T-cell (primary cell): Measurements from ENCODE around the gene ITGAE. TPM values are rescaled to one million over a fixed set of nuclear protein-coding genes. Genes with fewer than 3 reads are reported as not detected.

ENCODE experiments used
- ATAC-seq, 4 experiments: fragments of 200-7000 bp in 3 of 4; fragments of 150-1000 bp in 1 of 4; cut with Tn5 transposase; replicated peaks in 1 of 4; 1 replicate in 3 of 4; 2 replicates in 1 of 4; pipeline ENCODE4 v1.10.0; 2021; ENCODE audit warnings: moderate library complexity in 3 of 4, mild to moderate bottlenecking in 2 of 4, moderate number of reproducible peaks in 1 of 4
- CTCF ChIA-PET, 2 donors: fragments of 300-600 bp; sonication (Branson Sonifier 250); formaldehyde crosslinking; loops; one replicate each; lab custom pipeline; 2022; ENCODE audit warnings: antibody characterized with exemption in 2 of 2; lab: Charles Lee
- POLR2A ChIA-PET, 2 donors: fragments of 300-600 bp; sonication (Branson Sonifier 250); formaldehyde crosslinking; loops; one replicate each; lab custom pipeline; 2022; ENCODE audit warnings: antibody characterized with exemption in 2 of 2; lab: Charles Lee
- DNase-seq, 35 experiments: peaks; one replicate each; pipeline versions ENCODE4 v3.0.0 to v3.0.0-alpha.2; 2013 to 2023
- H3K27ac ChIP-seq: one replicate; pipeline ENCODE4 v1.5.1; 2013; ENCODE audit warnings: low read length
- H3K27me3 ChIP-seq, 2 experiments: replicated peaks in 1 of 2; 1 replicate in 1 of 2; 2 replicates in 1 of 2; pipeline versions ENCODE4 v1.6.1 to v1.7.0; 2013; ENCODE audit warnings: low read length in 1 of 2, mixed read lengths in 1 of 2; ENCODE audit not compliant: control insufficient read depth in 2 of 2, insufficient read depth in 2 of 2; ENCODE audit errors: extremely low read depth in 1 of 2
- H3K36me3 ChIP-seq, 2 donors: 1 replicate in 1 of 2; 2 replicates in 1 of 2; pipeline versions ENCODE4 v1.6.1 to v1.7.0; 2013; ENCODE audit warnings: low read length in 1 of 2; ENCODE audit not compliant: control insufficient read depth in 2 of 2, insufficient read depth in 1 of 2; ENCODE audit errors: extremely low read depth in 1 of 2
- H3K4me1 ChIP-seq, 2 experiments: 1 replicate in 1 of 2; 2 replicates in 1 of 2; pipeline versions ENCODE4 v1.6.1 to v1.7.0; 2013; ENCODE audit warnings: low read length in 2 of 2, mixed read lengths in 1 of 2; ENCODE audit not compliant: insufficient read depth in 2 of 2, control insufficient read depth in 1 of 2; ENCODE audit errors: extremely low read depth in 1 of 2
- H3K4me3 ChIP-seq, 2 donors: 1 replicate in 1 of 2; 2 replicates in 1 of 2; pipeline versions ENCODE4 v1.5.1 to v1.7.0; 2013; ENCODE audit warnings: mild to moderate bottlenecking in 2 of 2, low read length in 1 of 2, moderate library complexity in 1 of 2; ENCODE audit not compliant: control insufficient read depth in 1 of 2; ENCODE audit errors: extremely low read depth in 1 of 2
- H3K9me3 ChIP-seq: 2 replicates; pipeline ENCODE4 v1.7.0; 2013
- H3K27ac Mint-ChIP-seq, 2 donors: one replicate each; pipeline ENCODE4 v1.8.0; 2020 to 2021; ENCODE audit warnings: mild to moderate bottlenecking in 2 of 2, mixed read lengths in 2 of 2
- H3K27me3 Mint-ChIP-seq, 2 donors: one replicate each; pipeline ENCODE4 v1.8.0; 2021 to 2022; ENCODE audit warnings: mixed read lengths in 2 of 2
- H3K36me3 Mint-ChIP-seq: one replicate; pipeline ENCODE4 v1.8.0; 2021; ENCODE audit warnings: mixed read lengths
- H3K4me1 Mint-ChIP-seq, 3 donors: one replicate each; pipeline ENCODE4 v1.8.0; 2020 to 2022; ENCODE audit warnings: mixed read lengths in 3 of 3, mild to moderate bottlenecking in 1 of 3
- H3K4me3 Mint-ChIP-seq, 3 donors: one replicate each; pipeline ENCODE4 v1.8.0; 2020 to 2022; ENCODE audit warnings: mild to moderate bottlenecking in 3 of 3, mixed read lengths in 3 of 3, moderate library complexity in 3 of 3
- H3K9me3 Mint-ChIP-seq, 3 donors: one replicate each; pipeline ENCODE4 v1.8.0; 2020 to 2022; ENCODE audit warnings: mixed read lengths in 3 of 3
- WGBS: methylation state at CpG from one replicate; pipeline ENCODE4 v1.1.5; 2013; ENCODE audit warnings: missing lambda C conversion rate; ENCODE audit not compliant: insufficient coverage; 5-methylcytosine and 5-hydroxymethylcytosine counted together
- total RNA-seq, 35 experiments: library from RNA in 6 of 35; stranded (reverse) in 6 of 35; fragments of 120-200 nt in 1 of 35; gene quantifications; one replicate each; pipeline versions ENCODE4 v1.2.1 to v1.2.4 and lab custom pipeline; 2013 to 2026

The ITGAE gene
- total RNA-seq, 5 donors from 2014 or later (not counting 1 experiment from before 2014, with no cell fraction given), result 13.0 to 40.0 (median 25.2) TPM

GRCh38 chr17:3722716-3723115 lies 78.3 kb downstream of the ITGAE start:
- POLR2A ChIA-PET, result no interaction called here
- peaks cover 38 to 49% (median 40%) of the 10 kb centered on the region in 3 donors for H3K4me1 Mint-ChIP-seq
- Histone ChIP-seq H3K36me3 (peaks cover 5 to 14% of the 10 kb centered on the region in 2 donors), H3K27ac (no peak overlapping the region), H3K4me1 (peaks cover 15 to 36% of the 10 kb centered on the region in 2 experiments), H3K27me3 (no peaks in the 10 kb centered on the region), H3K9me3 (no peaks in the 10 kb centered on the region), H3K4me3 (peak overlapping the region; percentile 88 to 93)
- H3K27me3 Mint-ChIP-seq, result no peaks in the 10 kb centered on the region
- 48% methylated on average over 6 of the region's 6 CpGs for WGBS
- H3K27ac Mint-ChIP-seq, result peak overlapping the region; percentile 79 to 93
- no peak for ATAC-seq
- CTCF ChIA-PET, result interaction anchor here (0.5 to 1.7 kb wide), 8 partner anchors 8 to 1555 kb away, joined by 3 to 7 read pairs (median 4); no protein-coding TSS in a partner anchor
- H3K36me3 Mint-ChIP-seq, result peaks cover 14% of the 10 kb centered on the region
- H3K9me3 Mint-ChIP-seq, result no peaks in the 10 kb centered on the region
- no peak for DNase-seq
- peak overlapping the region; percentile 76 to 93 (median 91) for H3K4me3 Mint-ChIP-seq

DNA sequence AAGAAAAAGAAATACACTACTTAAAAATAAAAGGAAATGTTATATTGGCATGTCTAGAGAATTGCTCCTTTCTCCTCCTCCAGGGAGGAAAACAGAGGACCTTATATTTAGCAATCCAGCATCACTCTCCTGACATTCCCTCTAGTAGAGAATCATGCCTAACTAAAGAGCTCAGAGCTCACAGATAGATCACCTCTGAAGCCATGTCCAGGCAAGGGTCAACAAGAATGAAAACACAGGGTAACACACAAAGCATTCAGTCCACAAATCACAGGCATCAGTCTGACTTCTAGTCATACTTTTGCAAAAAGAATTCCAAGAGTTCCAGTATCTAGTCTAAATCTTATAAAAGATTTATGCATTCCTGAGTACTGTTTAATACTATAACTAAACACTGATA lies 81.7 kb downstream of the ITGAE start:
- Mint-ChIP-seq H3K36me3 (peaks cover 35% of the 10 kb centered on the region), H3K4me1 (peaks cover 46% of the 10 kb centered on the region in 3 donors), H3K4me3 (no peak overlapping the region), H3K9me3 (no peaks in the 10 kb centered on the region), H3K27me3 (no peaks in the 10 kb centered on the region), H3K27ac (peak overlapping the region in 1 of 2 donors; percentile 66)
- POLR2A ChIA-PET, result no interaction called here
- Histone ChIP-seq H3K27me3 (no peaks in the 10 kb centered on the region), H3K4me1 (peaks cover 15 to 29% of the 10 kb centered on the region in 2 experiments), H3K27ac (no peak overlapping the region), H3K9me3 (no peaks in the 10 kb centered on the region), H3K36me3 (peaks cover 5 to 45% of the 10 kb centered on the region in 2 donors), H3K4me3 (no peak overlapping the region)
- no peak for DNase-seq
- ATAC-seq, result no peak
- CTCF ChIA-PET, result interaction anchor here in 1 of 2 donors (0.7 to 1.1 kb wide), 3 partner anchors 127 to 1475 kb away, joined by 3 to 5 read pairs (median 4); partner anchors contain the start of gene NCBP3

GRCh38 chr17:3718201-3718600 lies 82.8 kb downstream of the ITGAE start:
- WGBS, result 94% methylated on average over 4 of the region's 4 CpGs
- ChIA-PET POLR2A (no interaction called here), CTCF (interaction anchor here in 1 of 2 donors (0.6 kb wide), 1 partner anchor 38 kb away, joined by 3 read pairs; no protein-coding TSS in a partner anchor)
- Mint-ChIP-seq H3K27ac (no peak overlapping the region), H3K9me3 (no peaks in the 10 kb centered on the region), H3K4me1 (peaks cover 47% of the 10 kb centered on the region in 3 donors), H3K36me3 (peaks cover 35% of the 10 kb centered on the region), H3K27me3 (no peaks in the 10 kb centered on the region), H3K4me3 (no peak overlapping the region)
- peaks cover 5 to 45% of the 10 kb centered on the region in 2 donors for H3K36me3 ChIP-seq
- H3K9me3 ChIP-seq, result no peaks in the 10 kb centered on the region
- H3K27me3 ChIP-seq, result no peaks in the 10 kb centered on the region
- peaks cover 15 to 30% of the 10 kb centered on the region in 2 experiments for H3K4me1 ChIP-seq
- no peak overlapping the region for H3K27ac ChIP-seq
- no peak overlapping the region for H3K4me3 ChIP-seq
- DNase-seq, result no peak
- no peak for ATAC-seq

- no CpG with 5 or more reads among the region's 8 CpGs for whole genome bisulfite sequencing
- Mint-ChIP-seq H3K4me3 (no peak overlapping the region), H3K9me3 (no peaks in the 10 kb centered on the region), H3K27ac (peak overlapping the region in 1 of 2 donors; percentile 11), H3K27me3 (no peaks in the 10 kb centered on the region), H3K4me1 (peaks cover 49 to 50% (median 49%) of the 10 kb centered on the region in 3 donors), H3K36me3 (peaks cover 37% of the 10 kb centered on the region)
- Histone ChIP-seq H3K27ac (no peak overlapping the region), H3K4me1 (peaks cover 15 to 39% of the 10 kb centered on the region in 2 experiments), H3K4me3 (no peak overlapping the region), H3K27me3 (no peaks in the 10 kb centered on the region), H3K9me3 (no peaks in the 10 kb centered on the region), H3K36me3 (peaks cover 5 to 45% of the 10 kb centered on the region in 2 donors)
- POLR2A ChIA-PET, result no interaction called here
- CTCF ChIA-PET, result interaction anchor here in 1 of 2 donors (1.0 kb wide), 1 partner anchor 8 kb away, joined by 3 read pairs; no protein-coding TSS in a partner anchor
- DNase-seq, result no peak
- ATAC-seq, result no peak
Observed at GRCh38 chr17:3715296-3715695, 85.7 kb downstream of the ITGAE start.

- DNase-seq, result peak in 1 of 35 experiments; percentile 41
- no peak for ATAC-seq
- CTCF ChIA-PET, result interaction anchor here in 1 of 2 donors (1.0 kb wide), 1 partner anchor 9 kb away, joined by 3 read pairs; no protein-coding TSS in a partner anchor
- Histone ChIP-seq H3K27me3 (no peaks in the 10 kb centered on the region), H3K36me3 (peaks cover 0 to 34% of the 10 kb centered on the region in 2 donors), H3K4me1 (peaks cover 10 to 39% of the 10 kb centered on the region in 2 experiments), H3K27ac (peak overlapping the region; percentile 48), H3K4me3 (no peak overlapping the region), H3K9me3 (no peaks in the 10 kb centered on the region)
- POLR2A ChIA-PET, result no interaction called here
- Mint-ChIP-seq H3K27ac (peak overlapping the region; percentile 79 to 81), H3K27me3 (no peaks in the 10 kb centered on the region), H3K4me1 (peaks cover 42 to 51% (median 47%) of the 10 kb centered on the region in 3 donors), H3K4me3 (peak overlapping the region in 1 of 3 donors; percentile 54), H3K9me3 (no peaks in the 10 kb centered on the region), H3K36me3 (peaks cover 26% of the 10 kb centered on the region)
- 23% methylated on average over 6 of the region's 13 CpGs for WGBS
Observed at GRCh38 chr17:3712811-3713463, 88.1 kb downstream of the ITGAE start.

DNA sequence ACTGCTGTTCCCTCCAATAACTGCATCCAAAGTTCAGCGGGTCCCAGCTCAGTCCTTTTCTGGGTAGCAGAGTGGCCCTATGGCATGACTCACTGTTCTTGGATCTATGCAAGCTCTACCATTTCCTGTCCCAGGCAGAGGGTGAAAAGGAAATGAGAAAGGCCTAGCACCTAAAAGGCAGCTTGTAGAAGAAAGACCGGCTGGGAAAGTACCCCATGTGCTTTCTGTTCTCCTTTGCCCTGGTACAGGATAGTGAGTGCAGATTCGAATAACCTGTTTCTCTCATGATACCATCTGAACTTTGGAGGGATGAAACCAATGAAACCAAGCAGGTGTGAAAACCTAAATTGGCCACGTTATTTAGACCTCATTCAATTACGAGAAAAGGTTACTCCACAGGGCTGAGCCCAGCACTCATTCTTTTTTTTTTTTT lies 90.0 kb downstream of the ITGAE start:
- peak overlapping the region; percentile 88 to 90 for H3K27ac Mint-ChIP-seq
- no peaks in the 10 kb centered on the region for H3K9me3 ChIP-seq
- peaks cover 0 to 14% of the 10 kb centered on the region in 2 donors for H3K36me3 ChIP-seq
- peak overlapping the region; percentile 6 to 56 (median 18) for H3K4me3 Mint-ChIP-seq
- peaks cover 35 to 48% (median 42%) of the 10 kb centered on the region in 3 donors for H3K4me1 Mint-ChIP-seq
- peak; percentile 98 to 99 (median 98) for ATAC-seq
- H3K27me3 ChIP-seq, result no peaks in the 10 kb centered on the region
- H3K27me3 Mint-ChIP-seq, result no peaks in the 10 kb centered on the region
- peaks cover 13% of the 10 kb centered on the region for H3K36me3 Mint-ChIP-seq
- 0% methylated on average over 1 of the region's 5 CpGs for WGBS
- peak; percentile 27 to 93 (median 70) for DNase-seq
- H3K9me3 Mint-ChIP-seq, result no peaks in the 10 kb centered on the region
- ChIA-PET POLR2A (interaction anchor here in 1 of 2 donors (0.8 kb wide), 1 partner anchor 44 kb away, joined by 4 read pairs; no protein-coding TSS in a partner anchor), CTCF (interaction anchor here (0.6 to 1.1 kb wide), 3 partner anchors 12 to 144 kb away, joined by 3 read pairs; no protein-coding TSS in a partner anchor)
- H3K4me1 ChIP-seq, result peaks cover 10 to 39% of the 10 kb centered on the region in 2 experiments
- H3K4me3 ChIP-seq, result no peak overlapping the region
- H3K27ac ChIP-seq, result peak overlapping the region; percentile 48
